Measurements from ENCODE around the gene IFNGR1. TPM values are rescaled to one million over a fixed set of nuclear protein-coding genes. Genes with fewer than 3 reads are reported as not detected.

IFNGR1 gene
- total RNA-seq, 4 donors from 2014 or later = 54.7 to 97.4 (median 61.1) TPM

DNA sequence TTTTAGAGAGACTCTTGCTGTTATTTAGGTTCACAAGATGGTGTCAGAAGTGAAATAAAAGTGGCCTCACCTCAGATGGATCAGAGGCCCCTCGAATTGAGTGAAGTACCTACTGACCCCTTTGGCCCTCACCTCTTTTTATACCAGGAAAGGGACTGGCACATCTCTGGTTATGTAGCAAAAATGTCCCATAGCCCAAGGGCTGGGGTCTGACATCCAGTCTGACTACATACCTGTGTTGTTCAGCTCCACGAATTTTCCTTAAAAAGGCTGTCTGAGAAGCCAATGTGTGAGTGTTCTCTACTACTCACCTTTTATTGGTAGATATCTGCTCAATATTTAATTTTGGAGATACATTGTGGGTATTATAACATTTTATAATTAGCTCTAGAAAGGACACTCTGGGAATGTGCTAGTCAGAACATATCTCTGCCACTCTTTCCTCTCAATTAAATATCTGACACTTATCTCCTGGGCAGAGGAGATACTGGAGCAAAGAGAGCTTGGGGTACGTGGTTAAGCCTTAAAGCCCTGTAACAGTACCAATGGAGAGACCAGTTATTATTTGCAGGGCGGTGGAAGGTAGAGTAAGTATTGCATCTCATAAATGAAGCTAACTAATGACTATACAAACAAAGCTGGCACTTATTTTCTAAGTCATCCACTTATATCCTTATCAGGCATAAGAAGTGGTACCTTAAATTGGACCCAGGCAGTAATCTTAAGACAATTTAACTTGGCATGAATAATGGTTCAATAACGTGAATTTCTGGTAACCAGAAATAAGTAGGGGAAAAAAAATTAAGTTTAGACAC is 25.7 kb downstream of the IFNGR1 start:
- intact Hi-C loops (cut with DNase I; ENCODE audit: low total_unique reads) = no loop called here
- H3K9me3 ChIP-seq = no peaks in the 10 kb centered on the region
- no peak overlapping the region for H3K4me3 ChIP-seq
- peaks cover 0 to 4% of the 10 kb centered on the region in 2 donors for H3K4me1 ChIP-seq
- DNase-seq (no peak), ATAC-seq (no peak)
- peaks cover 0 to 17% of the 10 kb centered on the region in 2 donors for H3K36me3 ChIP-seq
- in situ Hi-C loops (cut with MboI; ENCODE audit: low sequenced_read_pairs in 4 of 4) = no loop called here
- H3K27ac ChIP-seq = no peak overlapping the region
- no peaks in the 10 kb centered on the region for H3K27me3 ChIP-seq
- TF ChIP-seq, protein P1, sequence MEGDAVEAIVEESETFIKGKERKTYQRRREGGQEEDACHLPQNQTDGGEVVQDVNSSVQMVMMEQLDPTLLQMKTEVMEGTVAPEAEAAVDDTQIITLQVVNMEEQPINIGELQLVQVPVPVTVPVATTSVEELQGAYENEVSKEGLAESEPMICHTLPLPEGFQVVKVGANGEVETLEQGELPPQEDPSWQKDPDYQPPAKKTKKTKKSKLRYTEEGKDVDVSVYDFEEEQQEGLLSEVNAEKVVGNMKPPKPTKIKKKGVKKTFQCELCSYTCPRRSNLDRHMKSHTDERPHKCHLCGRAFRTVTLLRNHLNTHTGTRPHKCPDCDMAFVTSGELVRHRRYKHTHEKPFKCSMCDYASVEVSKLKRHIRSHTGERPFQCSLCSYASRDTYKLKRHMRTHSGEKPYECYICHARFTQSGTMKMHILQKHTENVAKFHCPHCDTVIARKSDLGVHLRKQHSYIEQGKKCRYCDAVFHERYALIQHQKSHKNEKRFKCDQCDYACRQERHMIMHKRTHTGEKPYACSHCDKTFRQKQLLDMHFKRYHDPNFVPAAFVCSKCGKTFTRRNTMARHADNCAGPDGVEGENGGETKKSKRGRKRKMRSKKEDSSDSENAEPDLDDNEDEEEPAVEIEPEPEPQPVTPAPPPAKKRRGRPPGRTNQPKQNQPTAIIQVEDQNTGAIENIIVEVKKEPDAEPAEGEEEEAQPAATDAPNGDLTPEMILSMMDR (IDR thresholded peaks at IDR 0.05 in 4 of 5, conservative IDR thresholded peaks at IDR 0.05 in 1 of 5) = no peak
- TF ChIP-seq POLR2A (IDR thresholded peaks at IDR 0.05) = no peak

DNA sequence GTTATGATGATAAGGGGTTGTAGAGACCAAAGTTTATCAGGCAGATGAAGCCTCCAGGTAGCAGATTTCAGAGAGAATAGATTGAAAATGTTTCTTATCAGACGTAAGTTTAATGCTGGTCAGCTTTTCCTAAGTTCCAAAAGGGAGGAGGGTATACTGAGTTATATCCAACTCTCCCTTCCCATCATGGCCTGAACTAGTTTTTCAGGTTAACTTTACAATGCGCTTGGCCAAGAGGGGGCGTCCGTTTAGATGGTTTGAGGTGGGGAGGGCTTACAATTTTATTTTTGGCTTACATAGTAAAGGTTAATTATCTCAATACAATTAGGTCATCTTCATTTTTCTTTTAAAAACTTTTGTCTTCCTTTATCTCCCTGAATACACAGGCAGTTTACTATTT is 26.4 kb downstream of the IFNGR1 start:
- no peak for DNase-seq

DNA sequence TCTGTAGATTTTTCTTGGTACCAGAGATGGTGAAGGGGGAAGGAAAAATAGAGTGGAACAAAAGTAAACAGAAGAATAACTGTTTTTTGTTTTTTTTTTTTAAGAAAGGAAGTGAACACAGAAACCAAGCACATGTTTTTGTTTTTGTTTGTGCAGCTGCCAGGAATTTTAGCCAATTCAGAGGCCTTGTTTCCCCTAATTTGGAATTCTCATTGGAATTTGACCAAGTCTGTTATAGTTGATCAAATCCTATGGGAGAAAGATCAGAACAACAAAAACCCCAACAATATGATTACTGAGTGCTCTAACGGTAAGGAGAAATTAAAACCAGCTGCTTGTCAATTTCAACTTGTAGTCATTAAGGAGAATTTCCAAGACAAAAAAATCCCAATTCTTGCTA is 27.5 kb downstream of the IFNGR1 start:
- TF ChIP-seq POLR2A (IDR thresholded peaks at IDR 0.05) = no peak
- TF ChIP-seq, protein P1 (IDR thresholded peaks at IDR 0.05 in 4 of 5, conservative IDR thresholded peaks at IDR 0.05 in 1 of 5) = no peak
- intact Hi-C loops (cut with DNase I; ENCODE audit: low total_unique reads) = no loop called here
- no peak for DNase-seq
- Histone ChIP-seq H3K36me3 (no peaks in the 10 kb centered on the region), H3K9me3 (no peaks in the 10 kb centered on the region), H3K27me3 (no peaks in the 10 kb centered on the region), H3K4me1 (peaks cover 0 to 4% of the 10 kb centered on the region in 2 donors), H3K4me3 (no peak overlapping the region), H3K27ac (peak overlapping the region in 3 of 4 donors; percentile 7 to 53 (median 20))
- in situ Hi-C loops (cut with MboI; ENCODE audit: low sequenced_read_pairs in 4 of 4) = no loop called here
- ATAC-seq = peak in 1 of 2 donors; percentile 19

More for the DNA sequence above, 26.4 kb downstream of the IFNGR1 start:
- H3K27me3 ChIP-seq = no peaks in the 10 kb centered on the region
- H3K4me1 ChIP-seq = peaks cover 0 to 4% of the 10 kb centered on the region in 2 donors
- no peak for ATAC-seq
- H3K36me3 ChIP-seq = peaks cover 0 to 11% of the 10 kb centered on the region in 2 donors
- no peak overlapping the region for H3K4me3 ChIP-seq
- H3K27ac ChIP-seq = no peak overlapping the region
- intact Hi-C loops (cut with DNase I; ENCODE audit: low total_unique reads) (no loop called here), in situ Hi-C loops (cut with MboI; ENCODE audit: low sequenced_read_pairs in 4 of 4) (no loop called here)
- TF ChIP-seq, protein P1 (IDR thresholded peaks at IDR 0.05 in 4 of 5, conservative IDR thresholded peaks at IDR 0.05 in 1 of 5) = no peak
- no peak for TF ChIP-seq POLR2A (IDR thresholded peaks at IDR 0.05)
- no peaks in the 10 kb centered on the region for H3K9me3 ChIP-seq

DNA sequence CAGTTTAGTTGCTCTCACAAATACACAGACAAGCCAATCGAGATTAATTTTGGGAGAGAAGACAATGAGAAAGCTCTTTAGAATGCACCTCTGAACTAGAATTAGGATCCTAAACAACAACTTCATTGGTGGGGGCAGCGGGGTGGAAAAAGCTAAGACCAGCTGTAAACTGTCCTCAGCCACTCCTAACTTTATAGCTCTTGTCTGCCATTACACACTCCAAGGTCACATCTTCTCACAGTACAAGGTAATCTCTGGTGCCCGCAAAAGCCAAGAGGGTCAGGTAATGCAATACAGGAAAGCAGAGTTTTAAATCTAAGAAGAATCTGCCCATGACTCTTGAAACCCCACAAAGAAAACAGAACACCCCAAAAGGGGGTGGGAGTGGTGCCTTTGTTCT is 27.9 kb downstream of the IFNGR1 start:
- no peak for TF ChIP-seq POLR2A (IDR thresholded peaks at IDR 0.05)
- TF ChIP-seq, protein P1 (IDR thresholded peaks at IDR 0.05 in 4 of 5, conservative IDR thresholded peaks at IDR 0.05 in 1 of 5) = no peak
- DNase-seq (no peak), ATAC-seq (no peak)
- H3K27me3 ChIP-seq = no peaks in the 10 kb centered on the region
- H3K9me3 ChIP-seq = no peaks in the 10 kb centered on the region
- intact Hi-C loops (cut with DNase I; ENCODE audit: low total_unique reads) (no loop called here), in situ Hi-C loops (cut with MboI; ENCODE audit: low sequenced_read_pairs in 4 of 4) (no loop called here)
- peaks cover 0 to 4% of the 10 kb centered on the region in 2 donors for H3K4me1 ChIP-seq
- no peaks in the 10 kb centered on the region for H3K36me3 ChIP-seq
- peak overlapping the region in 3 of 4 donors; percentile 7 to 53 (median 17) for H3K27ac ChIP-seq
- no peak overlapping the region for H3K4me3 ChIP-seq

All from gastrocnemius medialis (tissue), 4 donors.